Parathyroid adenoma (tissue), 2 donors: ENCODE measurements around the gene TENM4.

Experiments
- H2AFZ ChIP-seq: fragments of 300-600 bp; sonication (generic); one replicate; pipeline ENCODE4 v1.7.0; 2017; ENCODE audit warnings: antibody characterized with exemption, mild to moderate bottlenecking
- H3K27ac ChIP-seq: fragments of 300-600 bp; sonication (generic); one replicate; pipeline ENCODE4 v1.7.0; 2017
- H3K27me3 ChIP-seq: fragments of 300-600 bp; sonication (generic); one replicate; pipeline ENCODE4 v1.7.0; 2017; ENCODE audit warnings: low read length; ENCODE audit not compliant: control insufficient read depth, insufficient read depth
- H3K36me3 ChIP-seq: fragments of 300-600 bp; sonication (generic); one replicate; pipeline ENCODE4 v1.7.0; 2017; ENCODE audit warnings: low read length; ENCODE audit not compliant: control insufficient read depth, insufficient read depth
- H3K4me1 ChIP-seq: fragments of 300-600 bp; sonication (generic); one replicate; pipeline ENCODE4 v1.7.0; 2017; ENCODE audit warnings: control low read depth
- H3K4me2 ChIP-seq: fragments of 300-600 bp; sonication (generic); one replicate; pipeline ENCODE4 v1.7.0; 2017; ENCODE audit warnings: low read length
- H3K4me3 ChIP-seq: fragments of 300-600 bp; sonication (generic); one replicate; pipeline ENCODE4 v1.7.0; 2017; ENCODE audit warnings: low read depth, low read length
- H3K79me2 ChIP-seq: fragments of 300-600 bp; sonication (generic); one replicate; pipeline ENCODE4 v1.7.0; 2017; ENCODE audit warnings: control low read depth
- H3K9ac ChIP-seq: fragments of 300-600 bp; sonication (generic); one replicate; pipeline ENCODE4 v1.7.0; 2017; ENCODE audit warnings: mild to moderate bottlenecking
- H3K9me3 ChIP-seq: fragments of 300-600 bp; sonication (generic); one replicate; pipeline ENCODE4 v1.7.0; 2017; ENCODE audit warnings: low read length; ENCODE audit not compliant: control insufficient read depth
- CTCF ChIP-seq: fragments of 300-600 bp; sonication (generic); IDR thresholded peaks from one replicate; pipeline ENCODE4 v1.7.0; 2017; ENCODE audit warnings: antibody characterized with exemption, mild to moderate bottlenecking
- donor health status: primary hyperparathyroidism.

The TENM4 gene

GRCh38 chr11:78846269-78846668 lies 594.6 kb downstream of the TENM4 start:
- H3K4me1 ChIP-seq, result peaks cover 13% of the 10 kb centered on the region
- H3K4me2 ChIP-seq, result no peak overlapping the region
- H3K36me3 ChIP-seq, result no peaks in the 10 kb centered on the region
- no peak overlapping the region for H2AFZ ChIP-seq
- H3K27me3 ChIP-seq, result no peaks in the 10 kb centered on the region
- H3K4me3 ChIP-seq, result no peak overlapping the region
- H3K9me3 ChIP-seq, result no peaks in the 10 kb centered on the region
- no peak overlapping the region for H3K9ac ChIP-seq
- no peak overlapping the region for H3K27ac ChIP-seq
- no peak for TF ChIP-seq CTCF
- no peaks in the 10 kb centered on the region for H3K79me2 ChIP-seq

GRCh38 chr11:78845496-78845895 lies 595.3 kb downstream of the TENM4 start:
- H3K9ac ChIP-seq, result no peak overlapping the region

GRCh38 chr11:78841456-78842060 lies 599.3 kb downstream of the TENM4 start:
- TF ChIP-seq CTCF, result no peak
- H3K9ac ChIP-seq, result no peak overlapping the region

More at GRCh38 chr11:78845496-78845895, 595.3 kb downstream of the TENM4 start:
- Histone ChIP-seq H3K4me2 (no peak overlapping the region), H3K79me2 (no peaks in the 10 kb centered on the region), H3K4me3 (no peak overlapping the region), H3K36me3 (no peaks in the 10 kb centered on the region), H3K4me1 (peaks cover 13% of the 10 kb centered on the region), H3K27me3 (no peaks in the 10 kb centered on the region), H3K27ac (no peak overlapping the region), H3K9me3 (no peaks in the 10 kb centered on the region), H2AFZ (no peak overlapping the region)
- TF ChIP-seq CTCF, result no peak

GRCh38 chr11:78840623-78841022 lies 600.2 kb downstream of the TENM4 start:
- Histone ChIP-seq H3K79me2 (no peaks in the 10 kb centered on the region), H3K27me3 (no peaks in the 10 kb centered on the region), H3K4me2 (no peak overlapping the region), H3K36me3 (no peaks in the 10 kb centered on the region), H3K4me1 (no peaks in the 10 kb centered on the region), H2AFZ (no peak overlapping the region), H3K4me3 (no peak overlapping the region), H3K27ac (no peak overlapping the region), H3K9me3 (no peaks in the 10 kb centered on the region), H3K9ac (no peak overlapping the region)
- no peak for TF ChIP-seq CTCF

More at GRCh38 chr11:78841456-78842060, 599.3 kb downstream of the TENM4 start:
- Histone ChIP-seq H3K27ac (no peak overlapping the region), H3K36me3 (no peaks in the 10 kb centered on the region), H3K9me3 (no peaks in the 10 kb centered on the region), H3K4me1 (peaks cover under 1% of the 10 kb centered on the region), H3K79me2 (no peaks in the 10 kb centered on the region), H2AFZ (no peak overlapping the region), H3K27me3 (no peaks in the 10 kb centered on the region), H3K4me3 (no peak overlapping the region), H3K4me2 (no peak overlapping the region)

GRCh38 chr11:78840200-78840599 lies 600.6 kb downstream of the TENM4 start:
- H3K79me2 ChIP-seq, result no peaks in the 10 kb centered on the region
- no peak overlapping the region for H3K9ac ChIP-seq
- no peak overlapping the region for H3K4me2 ChIP-seq
- no peaks in the 10 kb centered on the region for H3K27me3 ChIP-seq
- no peaks in the 10 kb centered on the region for H3K4me1 ChIP-seq
- no peak for TF ChIP-seq CTCF
- H2AFZ ChIP-seq, result no peak overlapping the region
- H3K36me3 ChIP-seq, result no peaks in the 10 kb centered on the region
- no peaks in the 10 kb centered on the region for H3K9me3 ChIP-seq
- H3K27ac ChIP-seq, result no peak overlapping the region
- no peak overlapping the region for H3K4me3 ChIP-seq
